Frontal cortex (tissue), 4 donors: ENCODE data around the gene CD81. TPM values are rescaled to one million over a fixed set of nuclear protein-coding genes. Genes with fewer than 3 reads are reported as not detected.

Experiments
- DNase-seq, 2 donors: peaks; one replicate each; pipeline ENCODE4 v3.0.0; 2012; ENCODE audit warnings: low spot score in 2 of 2
- FAIRE-seq: peaks from 2 replicates; lab custom pipeline; 2012; peaks lifted over from hg19 to GRCh38; lab: Jason Lieb, UNC
- total RNA-seq: library from RNA; depleted of rRNA; stranded (reverse); fragments of >200 nt; gene quantifications from one replicate; pipeline ENCODE4 v1.2.3, GENCODE V29; 2014
- donor health status: control.
- donor health status: control.
- donor health status: control.

CD81 gene
- total RNA-seq, 1 donor from 2014 or later, result 67.7 TPM

DNA sequence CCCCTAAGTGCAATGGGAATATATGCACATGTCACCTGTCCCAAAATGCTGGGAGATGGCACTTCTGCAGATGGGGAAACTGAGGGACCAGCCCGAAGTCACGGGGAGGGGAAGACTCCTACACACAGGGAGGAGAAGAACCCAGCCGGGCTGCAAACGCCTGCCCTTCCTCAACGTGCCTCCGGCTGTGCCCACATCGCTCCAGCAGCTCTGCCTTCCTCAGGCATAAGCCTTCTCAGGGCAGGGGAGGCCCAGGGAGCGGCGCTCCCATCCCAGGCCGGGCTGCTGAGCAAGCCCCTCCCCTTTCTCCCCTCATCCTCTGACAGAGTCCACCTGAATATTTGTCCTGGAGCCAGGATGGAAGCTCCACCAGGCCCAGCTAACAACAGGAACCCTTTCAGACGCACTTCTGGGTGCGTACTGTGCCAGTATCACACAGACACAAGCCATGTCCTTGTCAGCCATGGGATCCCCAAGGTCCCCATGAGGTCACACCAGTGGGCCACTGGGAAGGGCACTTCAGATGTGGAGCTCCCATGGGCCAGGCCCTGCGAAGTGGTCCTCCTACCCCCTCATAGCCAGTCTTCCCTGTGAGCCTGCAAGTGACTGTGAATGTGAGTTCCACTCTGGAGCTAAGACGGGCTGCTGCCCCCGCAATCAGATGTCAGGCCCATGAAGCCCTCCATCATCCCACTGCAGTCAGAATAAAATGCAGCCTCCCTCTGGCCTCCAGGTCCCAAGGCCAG is 2.5 kb upstream of the CD81 start:
- no peak for DNase-seq
- no peak for FAIRE-seq

DNA sequence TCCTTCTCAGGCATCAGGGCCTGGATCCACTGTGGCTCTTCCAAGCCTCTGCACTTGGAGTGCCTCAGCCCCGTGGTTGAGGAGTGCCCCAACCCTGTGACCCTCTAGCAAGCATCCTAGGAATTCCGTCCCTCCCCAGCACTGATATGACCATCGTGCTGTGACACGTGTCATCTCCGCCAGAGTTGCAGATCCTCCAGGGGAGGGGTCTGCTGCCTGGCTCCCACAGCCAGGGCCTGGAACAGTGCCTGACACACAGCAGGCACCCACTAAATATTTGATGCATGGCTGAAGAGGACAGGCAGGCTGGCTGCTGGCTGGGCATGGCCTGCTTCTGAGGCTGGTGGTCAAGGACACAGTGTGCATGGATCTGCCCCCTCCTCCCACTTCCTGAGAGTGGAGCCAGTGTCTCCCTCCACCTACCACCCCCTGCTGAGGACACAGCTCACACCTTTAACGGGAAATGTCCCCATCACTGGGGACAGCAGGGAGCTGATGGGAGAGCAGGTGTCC is 1.7 kb upstream of the CD81 start:
- no peak for FAIRE-seq

DNA sequence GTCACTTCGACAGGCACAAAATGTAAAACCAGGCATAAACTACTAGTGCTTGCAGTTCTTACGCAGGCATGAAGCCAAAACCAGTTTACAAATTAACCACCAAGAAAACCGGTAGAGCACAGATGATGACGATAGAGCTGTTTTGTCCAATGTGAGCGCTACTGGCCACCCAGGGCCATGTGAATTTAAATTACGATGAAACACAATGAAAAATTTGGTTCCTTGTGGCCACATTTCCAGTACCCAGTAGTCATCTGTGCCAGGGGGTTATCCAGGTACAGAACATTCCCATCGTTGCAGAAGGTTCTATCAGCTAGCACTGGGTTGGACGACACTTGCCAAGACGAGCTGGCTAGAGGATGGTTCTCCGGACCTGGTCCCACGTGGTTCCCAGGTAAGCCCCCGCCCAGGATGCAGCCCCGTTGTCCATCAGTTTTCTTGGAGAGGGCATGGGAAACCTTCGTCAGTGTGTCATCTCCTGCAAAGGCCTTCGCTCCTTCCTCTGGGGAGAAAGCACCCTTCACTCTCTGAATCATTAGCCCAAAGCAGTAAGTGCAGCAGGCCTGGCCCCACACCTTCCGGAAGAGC is 1.1 kb upstream of the CD81 start:
- DNase-seq (no peak), FAIRE-seq (no peak)

More for the DNA sequence above, 1.7 kb upstream of the CD81 start:
- no peak for DNase-seq

DNA sequence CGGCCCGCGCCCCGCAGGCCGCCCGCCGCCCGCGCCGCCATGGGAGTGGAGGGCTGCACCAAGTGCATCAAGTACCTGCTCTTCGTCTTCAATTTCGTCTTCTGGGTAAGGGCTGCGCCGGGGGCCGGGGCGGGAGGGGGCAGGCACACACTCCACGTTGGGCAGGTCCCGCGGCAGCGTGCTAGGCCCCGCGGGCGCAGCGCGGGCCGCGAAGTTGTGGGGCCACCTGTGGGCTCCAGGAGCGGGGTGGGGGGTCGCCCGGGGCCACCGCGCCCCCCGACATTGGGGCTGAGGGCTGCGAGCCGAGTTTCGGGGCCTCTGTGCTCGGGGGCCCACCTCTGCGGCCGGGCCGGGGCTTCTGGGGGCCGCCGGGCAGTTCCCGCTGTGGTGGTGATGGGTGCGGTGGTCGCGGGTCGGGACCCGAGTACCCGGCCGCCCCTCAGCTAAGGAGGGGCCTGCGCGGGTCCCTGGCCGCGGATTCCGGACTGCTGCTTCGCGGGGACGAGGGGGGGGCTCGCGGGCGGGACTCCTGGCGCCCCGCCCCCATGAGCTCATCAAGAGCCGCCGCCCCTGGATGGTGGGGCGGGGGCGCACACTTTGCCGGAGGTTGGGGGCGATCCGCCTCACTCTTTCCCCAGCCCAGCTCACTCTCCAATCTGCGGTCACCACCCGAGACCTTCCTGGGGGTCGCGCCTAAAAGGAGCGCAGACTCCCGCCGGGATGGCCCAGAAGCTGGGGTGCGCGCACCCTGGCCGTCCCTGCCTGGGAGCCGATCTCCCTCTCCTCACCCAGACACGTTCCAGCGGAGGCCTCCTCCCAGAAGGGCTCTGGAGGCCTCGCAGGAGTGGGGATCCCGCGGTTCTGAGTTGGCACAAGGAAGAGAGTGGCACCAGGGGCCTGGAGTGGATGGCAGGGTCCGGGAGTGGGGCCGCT is 667 bp downstream of the CD81 start:
- no peak for FAIRE-seq
- DNase-seq, result peak; percentile 82 to 87

DNA sequence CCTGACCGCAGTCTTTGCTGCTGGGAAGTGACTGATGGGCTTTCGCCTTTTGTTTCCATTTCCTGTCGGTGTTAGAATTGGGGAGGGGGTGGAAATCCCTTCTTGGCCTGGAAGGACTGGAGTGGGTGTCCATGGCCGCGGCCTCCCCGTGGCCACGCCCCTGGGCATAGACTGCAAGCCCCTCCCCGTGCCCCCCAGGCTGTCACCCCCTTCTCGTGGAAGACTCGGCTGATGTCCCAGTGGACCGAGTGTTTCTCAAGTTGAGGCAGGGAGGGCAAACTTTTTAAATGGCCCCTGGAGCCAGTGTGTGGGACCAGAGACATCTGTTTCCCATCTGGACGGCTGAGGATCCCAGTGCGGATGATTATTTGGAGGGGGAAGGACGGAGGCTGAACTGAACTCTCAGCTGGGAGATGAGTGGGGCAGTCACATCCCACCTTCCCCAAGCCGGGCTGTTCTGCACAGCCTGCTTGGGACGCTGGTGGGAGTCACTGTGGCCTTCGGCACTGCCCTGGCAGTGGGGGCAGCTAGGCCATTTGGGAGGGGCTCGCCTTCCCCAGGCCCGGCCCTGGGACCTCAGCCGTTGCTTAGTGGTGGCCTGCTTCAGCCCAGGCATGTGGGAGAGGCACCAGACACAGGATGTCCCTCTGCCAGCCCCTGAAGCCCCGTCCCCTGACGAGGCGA is 1.6 kb downstream of the CD81 start:
- FAIRE-seq, result no peak
- no peak for DNase-seq

DNA sequence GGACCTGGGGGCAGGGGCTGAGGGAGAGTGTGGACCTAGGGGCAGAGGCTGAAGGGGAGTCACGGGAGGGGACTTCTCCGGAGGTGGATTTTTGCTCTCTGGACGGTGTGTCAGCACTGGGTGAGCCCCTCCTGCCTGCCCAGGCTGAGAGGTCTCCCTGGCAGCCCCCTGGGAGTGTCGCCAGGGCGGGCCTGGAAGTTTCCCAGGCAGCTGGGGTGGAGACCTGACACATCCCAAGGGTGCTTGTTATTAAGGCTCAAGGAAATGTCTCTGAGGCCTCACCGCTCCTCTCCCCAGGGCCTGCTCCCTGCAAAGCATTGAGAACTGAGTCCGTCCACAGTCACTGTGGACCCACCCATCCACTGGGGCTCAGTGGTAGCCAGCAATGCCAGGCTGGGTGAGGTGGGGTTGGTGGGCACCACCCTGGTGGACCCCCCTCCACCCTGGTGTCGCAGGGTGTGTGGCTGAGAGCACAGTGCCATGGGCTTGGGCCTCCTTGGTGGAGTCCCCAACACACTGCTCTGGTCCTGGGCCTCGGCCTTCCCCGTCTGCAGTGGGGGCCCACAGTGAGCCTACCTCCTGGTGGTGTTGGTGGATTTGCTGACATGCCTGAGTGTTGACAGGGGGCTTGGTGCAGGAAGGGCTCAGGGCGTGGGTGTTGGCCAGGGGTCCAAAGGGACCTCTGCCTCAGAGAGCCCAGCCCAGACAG is 2.5 kb downstream of the CD81 start:
- no peak for DNase-seq
- FAIRE-seq, result no peak

DNA sequence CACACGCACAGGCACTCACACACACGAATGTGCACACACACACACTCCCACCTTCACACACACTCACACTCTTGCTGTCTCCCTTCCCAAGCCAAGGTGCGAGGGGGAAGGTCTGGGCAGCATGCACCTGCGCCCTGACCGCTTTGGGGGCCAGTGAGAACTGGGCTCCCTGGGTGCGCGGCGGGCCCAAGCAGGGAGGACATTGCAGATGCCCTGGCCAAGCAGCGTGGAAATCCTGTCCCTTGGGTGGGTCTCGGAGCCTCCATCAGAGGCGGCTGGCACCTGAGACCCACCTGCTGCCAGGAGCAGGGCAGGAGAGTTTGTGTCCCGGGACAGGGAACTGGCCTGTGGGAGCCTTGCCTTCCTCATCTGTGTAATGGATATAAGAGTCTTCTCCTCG is 3.3 kb downstream of the CD81 start:
- FAIRE-seq, result no peak

DNA sequence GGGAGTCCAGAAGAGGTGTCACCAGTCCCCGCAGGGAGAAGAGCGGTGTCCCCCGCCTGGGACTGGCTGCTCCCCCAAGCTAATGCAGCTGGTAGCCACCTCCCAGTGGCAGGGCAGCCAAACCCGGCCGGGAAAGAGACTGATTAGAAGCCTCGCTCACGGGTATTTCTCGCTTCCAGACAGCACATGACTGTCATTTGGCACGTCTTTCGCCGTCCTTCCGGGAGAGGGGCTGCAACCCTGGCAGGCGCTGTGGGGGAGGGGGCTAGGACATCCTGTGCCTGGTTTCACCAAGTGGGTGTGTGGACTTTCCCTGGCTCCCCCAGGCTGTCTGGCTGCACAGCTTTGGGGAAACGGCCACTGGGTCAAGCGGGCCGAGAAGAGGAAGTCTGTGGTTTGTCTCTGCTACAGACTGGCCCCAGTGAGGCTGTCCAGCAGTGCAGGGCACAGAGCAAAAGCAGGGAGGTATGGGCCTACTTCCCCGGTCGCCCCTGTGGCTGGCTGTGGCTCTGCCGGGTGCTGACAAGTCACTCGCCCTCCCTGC is 3.8 kb downstream of the CD81 start:
- FAIRE-seq, result no peak
- DNase-seq, result no peak

More for the DNA sequence above, 3.3 kb downstream of the CD81 start:
- no peak for DNase-seq

DNA sequence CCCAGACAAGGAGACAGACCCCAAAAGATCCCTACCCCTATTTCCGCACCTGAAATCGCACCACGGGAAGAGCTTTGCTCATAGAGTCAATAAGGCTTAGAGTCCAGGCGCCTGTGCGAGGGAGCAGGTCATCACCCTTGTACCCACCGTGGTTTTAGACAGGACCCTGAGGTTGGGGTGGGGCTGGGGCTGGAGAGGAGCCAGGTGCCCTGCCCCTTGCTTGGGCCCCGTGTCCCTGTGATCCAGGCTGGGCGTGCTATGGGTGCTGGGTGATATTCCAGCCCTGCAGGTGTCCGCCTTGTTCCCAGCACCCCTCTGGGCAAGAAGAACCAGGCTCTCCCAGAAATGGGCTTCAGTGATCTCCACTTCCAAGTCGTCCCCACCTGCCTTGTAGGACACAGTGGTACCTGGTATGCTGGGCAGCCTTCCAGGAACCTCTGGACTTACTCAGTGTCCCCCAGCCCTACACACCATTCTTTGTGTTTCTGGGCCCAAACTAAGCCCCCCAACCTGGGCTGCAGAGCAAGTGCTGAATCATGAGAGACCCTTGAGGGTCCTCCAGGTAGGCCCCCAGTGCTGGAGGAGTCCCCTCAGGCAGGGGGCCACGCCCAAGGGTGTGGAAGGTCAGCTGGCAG is 4.5 kb downstream of the CD81 start:
- DNase-seq (no peak), FAIRE-seq (no peak)

DNA sequence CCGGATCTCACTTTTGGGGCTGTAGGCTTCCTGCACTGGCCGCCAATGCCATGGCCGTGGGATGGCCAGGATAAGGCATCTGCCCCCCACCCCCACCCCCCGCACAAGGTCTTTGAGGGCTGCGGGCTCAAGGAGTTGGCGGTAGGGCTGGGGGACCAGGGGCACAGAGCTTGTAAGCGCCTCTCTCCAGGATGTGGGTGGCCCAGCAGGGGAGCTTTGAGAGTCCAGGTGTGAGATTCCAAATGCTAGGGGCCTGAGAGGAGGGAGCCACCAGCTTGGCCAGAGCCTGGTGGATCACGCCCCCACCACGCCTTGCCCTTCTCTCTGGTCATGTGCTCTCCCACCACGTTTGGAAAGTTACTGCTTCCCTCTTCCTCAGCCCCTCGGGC is 5.0 kb downstream of the CD81 start:
- FAIRE-seq, result no peak

DNA sequence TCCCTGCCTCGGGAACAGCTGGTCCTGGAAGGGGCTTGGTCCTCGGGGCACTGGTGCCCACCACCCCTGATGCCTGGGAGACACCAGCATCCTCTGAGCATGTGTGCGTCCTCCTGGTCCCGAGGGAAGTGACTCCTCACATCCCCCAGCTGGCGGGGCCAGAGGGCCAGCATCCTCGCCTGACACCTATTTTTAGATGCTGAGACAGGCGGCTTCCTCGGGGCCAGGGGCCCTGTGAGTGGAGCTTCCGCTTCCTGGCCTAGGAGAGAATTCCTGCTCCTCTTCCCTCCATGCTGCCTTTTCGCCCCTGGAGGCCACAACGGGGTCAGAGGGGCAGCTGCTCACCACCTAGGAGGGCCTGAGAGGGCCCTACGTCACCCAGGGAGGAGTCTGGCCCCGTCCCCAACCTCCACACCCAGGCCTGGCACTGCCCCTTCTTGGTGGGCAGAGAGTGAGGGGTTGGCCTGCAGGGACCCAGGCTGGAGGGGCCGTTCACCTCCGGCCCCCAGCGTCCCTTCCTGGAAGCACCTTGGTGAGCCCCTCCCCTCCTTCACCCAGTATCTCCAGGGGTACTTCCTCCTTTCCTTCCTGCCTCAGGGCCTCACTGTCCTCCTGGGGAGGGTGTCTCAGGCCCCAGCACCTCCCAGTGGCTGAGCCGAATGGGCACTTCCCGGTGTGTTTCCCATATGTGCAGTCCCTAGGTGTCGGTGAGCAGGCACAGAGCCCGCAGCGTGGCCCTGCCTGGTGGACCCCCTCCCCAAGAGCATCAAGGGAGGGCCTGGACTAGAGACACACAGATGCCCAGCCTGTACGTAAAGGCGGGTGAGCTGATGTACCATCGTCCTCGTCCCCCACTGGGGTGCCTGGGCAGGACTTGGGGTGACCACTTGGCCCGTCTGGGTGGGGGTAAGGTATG is 6.1 kb downstream of the CD81 start:
- DNase-seq, result no peak
- no peak for FAIRE-seq

More for the DNA sequence above, 5.0 kb downstream of the CD81 start:
- DNase-seq, result no peak

DNA sequence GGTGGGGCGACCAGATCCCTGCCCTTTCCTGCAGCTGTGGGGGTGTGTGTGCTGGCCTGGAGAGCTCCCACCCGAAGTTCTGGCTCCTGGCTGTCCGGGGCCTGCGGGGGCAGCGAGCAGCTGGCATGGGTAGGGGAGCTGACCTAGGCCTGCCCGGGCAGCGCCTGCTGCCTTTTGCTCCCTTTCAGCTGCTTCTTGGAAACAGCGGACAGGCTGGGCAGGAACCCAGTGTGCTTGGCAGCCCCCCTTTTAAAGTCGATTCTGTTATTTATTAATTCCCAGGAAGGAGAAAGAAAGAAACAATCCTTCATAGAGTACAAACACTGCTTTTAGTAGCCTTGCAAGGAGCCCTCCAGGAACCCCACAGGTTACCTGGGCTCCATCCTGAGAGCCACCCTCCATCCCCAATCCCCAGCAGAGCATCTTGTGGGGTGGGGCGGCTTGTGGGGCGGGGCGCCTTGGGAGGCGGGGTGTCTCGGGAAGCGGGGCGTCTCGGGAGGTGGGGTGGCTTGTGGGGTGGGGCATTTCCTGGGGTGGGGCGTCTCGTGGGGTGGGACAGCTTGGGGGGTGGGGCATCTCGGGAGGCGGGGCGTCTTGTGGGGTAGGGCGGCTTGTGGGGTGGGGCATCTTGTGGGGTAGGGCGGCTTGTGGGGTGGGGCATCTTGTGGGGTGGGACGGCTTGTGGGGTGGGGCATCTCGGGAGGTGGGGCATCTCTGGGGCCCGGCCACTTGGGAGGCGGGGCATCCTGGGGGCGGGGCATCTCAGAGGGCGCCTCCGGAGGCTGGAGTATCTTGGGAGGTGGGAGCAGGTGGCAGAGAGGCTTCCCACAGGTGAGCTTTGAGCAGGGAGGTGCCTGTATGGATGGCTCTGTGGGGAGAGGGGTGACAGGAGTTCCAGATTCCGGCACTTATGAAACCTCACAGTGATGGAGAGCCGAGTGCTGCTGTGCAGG is 7.0 kb downstream of the CD81 start:
- no peak for FAIRE-seq

DNA sequence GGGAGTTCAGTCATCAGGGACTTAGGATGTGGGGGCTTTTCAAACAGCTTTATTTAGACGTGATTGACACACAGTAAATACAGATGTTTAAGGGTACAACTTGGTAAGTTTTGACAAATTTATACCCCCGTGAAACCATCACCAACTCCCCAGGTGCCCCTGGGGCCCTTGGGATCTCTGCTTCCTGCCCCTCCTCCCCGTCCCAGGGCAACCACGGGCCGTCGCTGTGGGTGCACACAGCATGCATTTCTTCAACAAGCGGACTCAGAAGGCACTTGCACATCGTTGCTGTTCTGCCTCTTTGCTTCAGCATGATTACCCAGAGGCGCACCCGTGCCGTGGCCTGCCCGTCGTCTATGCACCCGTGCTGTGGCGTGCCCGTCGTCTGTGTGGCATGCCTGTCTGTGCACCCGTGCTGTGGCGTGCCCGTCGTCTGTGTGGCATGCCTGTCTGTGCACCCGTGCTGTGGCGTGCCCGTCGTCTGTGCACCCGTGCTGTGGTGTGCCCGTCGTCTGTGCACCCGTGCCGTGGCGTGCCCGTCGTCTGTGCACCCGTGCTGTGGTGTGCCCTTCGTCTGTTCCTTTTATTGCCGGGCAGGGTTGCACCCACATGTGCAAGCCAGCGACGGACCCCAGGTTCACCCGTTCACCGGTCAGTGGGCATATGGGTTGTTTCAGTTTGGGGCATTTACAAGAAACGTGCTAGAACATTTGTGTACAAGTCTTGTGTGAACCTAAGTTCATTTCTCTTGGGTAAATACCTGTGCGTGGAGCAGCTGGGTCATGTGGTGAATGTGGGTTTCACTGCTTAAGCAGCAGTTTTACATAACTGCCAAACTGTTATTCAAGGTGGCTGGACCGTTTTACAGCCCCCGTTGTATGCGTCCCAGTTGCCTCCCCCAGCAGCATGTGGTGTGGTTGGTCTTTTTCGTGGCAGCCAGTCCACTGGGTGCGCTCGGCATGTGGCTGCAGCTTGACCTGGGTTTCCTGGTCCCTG is 8.3 kb downstream of the CD81 start:
- no peak for DNase-seq
- no peak for FAIRE-seq

More for the DNA sequence above, 7.0 kb downstream of the CD81 start:
- DNase-seq, result peak in 1 of 2 donors; percentile 48

DNA sequence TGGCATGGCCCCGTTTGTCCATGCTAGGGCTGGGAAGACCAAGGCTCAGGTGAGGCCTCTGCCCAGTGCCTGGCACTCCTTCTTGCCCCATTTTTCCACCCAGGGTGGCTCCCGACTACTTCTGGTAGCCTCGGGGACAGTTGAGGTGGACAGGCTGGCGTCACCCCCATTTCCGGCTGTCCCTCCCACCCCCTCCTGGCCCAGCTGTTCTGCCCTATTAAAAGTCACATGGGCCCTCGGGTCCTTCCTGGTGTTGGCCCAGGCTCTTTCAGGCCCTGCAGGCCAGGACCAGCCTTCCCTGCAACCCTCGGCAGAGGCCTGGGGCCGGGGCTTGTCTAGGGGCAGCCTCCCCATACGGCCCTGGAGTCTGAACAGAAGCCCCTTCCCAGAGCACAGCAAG is 9.5 kb downstream of the CD81 start:
- DNase-seq (no peak), FAIRE-seq (no peak)
